A172 (cell line): ENCODE results near the gene ADD3. TPM values are rescaled to one million over a fixed set of nuclear protein-coding genes. Genes with fewer than 3 reads are reported as not detected.

Experiments
- DNase-seq: peaks from one replicate; pipeline ENCODE4 v3.0.0-alpha.2; 2015; ENCODE audit warnings: low spot score
- total RNA-seq: library from RNA; depleted of rRNA; stranded (reverse); fragments of >200 nt; shearing (Covaris generic); gene quantifications from 2 replicates; pipeline ENCODE4 v1.2.3, GENCODE V29; 2014

ADD3 gene
- total RNA-seq, 1 experiment from 2014 or later: 63.3 TPM

DNA sequence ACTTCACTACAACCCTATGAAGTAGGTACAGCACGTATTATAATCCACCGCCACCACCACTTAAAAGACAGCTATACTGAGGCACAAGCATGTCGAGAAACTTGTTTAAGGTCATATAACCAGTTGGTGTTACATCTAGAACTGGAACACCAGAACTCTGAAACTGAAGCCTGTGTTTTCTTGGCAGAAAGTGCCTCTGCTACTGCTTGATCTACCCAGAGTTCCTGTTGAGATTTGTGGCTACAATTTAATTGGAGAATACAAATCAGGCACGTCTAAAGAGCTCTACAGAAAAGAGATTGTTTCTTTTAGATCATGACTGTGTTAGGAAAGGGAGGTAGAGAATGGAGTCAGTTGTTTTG lies 4.3 kb upstream of the ADD3 start:
- no peak for DNase-seq

DNA sequence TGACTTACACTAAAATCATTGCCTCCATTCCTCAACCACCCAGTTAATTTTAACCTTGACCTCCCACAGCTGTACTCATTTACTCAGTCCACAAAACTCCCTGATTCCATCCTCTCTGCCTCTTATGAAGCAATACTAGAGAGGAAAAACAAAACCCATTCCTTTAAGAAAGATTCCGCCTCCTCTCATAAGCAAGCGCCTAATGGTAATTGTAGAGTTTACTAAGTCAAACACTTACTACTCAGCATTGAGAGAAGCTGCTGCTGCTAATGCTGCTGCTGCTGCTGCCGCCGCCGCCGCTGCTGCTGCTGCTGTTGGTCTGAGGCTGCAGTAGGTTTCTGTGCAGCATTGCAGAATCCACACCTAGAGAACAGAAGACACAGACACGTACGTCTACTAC lies 2.1 kb upstream of the ADD3 start:
- peak; percentile 28 for DNase-seq

DNA sequence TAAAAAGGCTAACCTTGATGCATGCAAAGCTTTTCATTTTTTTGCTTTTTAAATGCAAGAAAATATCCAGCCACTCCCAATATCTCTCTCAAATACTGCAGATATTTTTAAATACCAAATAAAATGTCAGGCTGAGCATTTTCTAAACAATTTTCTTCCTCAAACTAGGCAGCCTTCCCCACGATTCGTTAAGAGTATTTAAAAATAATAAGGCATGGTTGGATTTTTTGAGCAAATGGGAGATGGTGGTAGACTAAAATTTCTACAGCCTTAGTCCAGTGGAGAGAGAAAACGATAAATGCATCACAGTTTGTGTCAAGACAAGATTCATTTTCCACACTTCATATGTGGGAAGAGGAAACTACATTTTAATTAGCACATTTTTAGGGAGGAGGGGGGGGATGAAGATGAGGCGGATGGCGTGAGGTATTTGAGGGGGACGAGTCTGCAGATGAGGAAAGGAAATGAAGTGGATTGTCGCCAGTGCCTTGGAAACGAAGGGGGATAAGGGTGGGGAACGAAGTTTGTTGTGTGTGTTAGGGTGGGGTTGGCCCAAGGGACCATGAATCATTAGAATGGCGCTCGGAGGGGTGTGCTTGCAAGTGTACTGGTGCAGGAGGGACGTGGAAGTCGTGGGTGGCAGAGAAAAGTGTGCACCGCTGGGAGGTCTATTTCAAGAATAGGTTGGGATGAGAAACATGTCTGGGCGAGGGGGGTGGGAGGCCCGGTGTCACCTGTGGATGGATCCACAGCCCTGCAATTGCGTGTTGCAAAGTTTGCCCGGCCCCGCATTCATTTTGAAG lies 1.2 kb upstream of the ADD3 start:
- DNase-seq: peak; percentile 31

DNA sequence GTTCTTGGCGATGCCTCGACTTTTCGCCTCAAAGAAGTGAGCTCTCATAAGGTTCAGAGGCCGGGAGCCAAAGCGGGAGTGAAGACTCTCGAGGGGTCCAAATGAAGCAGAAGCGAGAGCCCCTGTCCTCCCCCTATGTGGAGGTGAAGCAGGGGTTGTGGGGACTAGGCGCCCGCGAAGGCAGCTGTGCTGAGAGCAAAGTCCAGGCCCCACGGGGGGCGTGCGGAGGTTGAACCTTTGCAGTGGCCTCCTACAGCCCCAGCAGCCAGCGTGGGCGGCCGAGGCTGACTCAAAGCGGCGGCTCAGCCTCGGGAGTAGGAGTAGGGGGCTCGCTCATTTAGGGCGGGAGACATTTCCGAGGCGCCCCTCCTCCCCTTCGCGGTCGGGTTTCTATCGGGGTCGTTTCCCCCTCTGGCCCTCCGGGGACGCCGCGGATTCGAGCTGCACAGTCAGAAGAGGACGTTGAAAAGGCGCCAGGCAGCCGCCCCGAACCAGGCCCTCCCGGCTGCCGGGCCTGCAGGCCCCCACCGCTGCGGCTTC lies 553 bp upstream of the ADD3 start:
- no peak for DNase-seq

DNA sequence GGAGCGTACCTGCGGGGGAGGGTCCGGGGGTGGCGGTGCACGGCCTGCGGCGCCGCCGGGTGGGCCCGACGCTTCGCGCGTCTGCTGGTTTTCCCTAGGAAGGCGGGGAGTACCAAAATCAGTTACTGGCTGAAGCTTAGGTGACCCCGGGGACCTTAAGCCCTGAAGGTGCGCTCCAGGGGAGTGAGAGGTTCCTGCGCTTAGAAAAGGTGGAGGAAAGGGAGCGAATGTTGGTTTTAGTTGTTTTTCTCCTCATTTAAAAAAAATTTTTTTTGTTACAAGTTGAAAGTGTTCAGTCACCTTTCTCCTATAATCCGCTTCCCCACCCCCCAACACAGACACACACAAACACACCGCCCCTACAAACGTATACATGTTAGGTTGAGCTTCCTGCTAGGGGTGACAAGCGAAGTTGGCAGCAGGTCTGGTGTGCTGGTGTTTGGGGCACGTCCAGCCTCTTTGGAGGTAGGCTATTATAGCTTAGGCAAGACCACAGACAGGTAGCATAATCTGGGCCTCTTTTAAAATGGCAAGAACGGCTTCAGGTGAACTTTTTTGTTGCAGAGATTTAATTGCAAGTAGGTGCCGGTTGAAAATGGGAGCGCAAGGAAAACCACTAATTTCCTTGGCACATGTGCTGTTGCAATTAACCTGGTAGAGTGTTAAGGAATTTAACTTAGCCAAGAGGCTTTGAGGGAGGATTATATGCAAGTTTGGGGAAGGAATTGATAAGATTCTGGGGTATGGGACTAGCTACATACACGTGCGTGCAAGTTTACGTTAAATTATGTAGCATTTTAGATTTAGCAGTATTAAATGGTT lies 945 bp downstream of the ADD3 start:
- DNase-seq: peak; percentile 17

DNA sequence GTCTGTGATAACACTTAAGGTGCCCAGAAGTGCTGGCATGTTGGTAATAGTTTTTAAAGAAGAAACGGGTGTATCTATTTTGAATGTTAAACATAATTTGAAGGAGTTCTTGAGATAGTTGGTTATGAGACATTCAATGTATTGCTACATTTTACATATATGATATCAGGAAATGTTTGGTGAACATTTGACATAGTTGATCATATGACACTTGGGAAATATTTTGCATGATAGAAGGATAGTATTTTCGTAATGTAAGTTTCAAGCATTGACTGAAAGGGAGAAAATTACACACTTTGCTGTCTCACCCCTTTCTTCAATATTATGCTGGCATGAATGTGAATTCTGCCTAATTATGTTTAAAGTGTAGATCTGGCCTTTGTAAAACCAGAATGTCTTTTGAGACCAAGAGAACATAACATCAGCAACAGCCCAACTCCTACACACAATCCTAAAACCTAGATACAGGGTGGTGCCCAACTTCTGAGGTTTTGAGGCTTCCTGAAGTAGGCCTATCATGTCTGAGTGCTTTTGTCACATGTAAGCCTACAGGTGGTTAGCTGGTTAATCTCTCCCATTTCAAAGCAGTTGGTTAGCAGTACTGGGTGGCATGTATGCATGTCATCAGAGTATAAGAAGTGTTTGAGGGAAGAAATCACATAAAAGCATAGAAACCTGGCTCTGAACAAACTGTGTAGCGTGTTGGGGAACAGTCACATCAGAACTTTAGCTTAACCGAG lies 2.1 kb downstream of the ADD3 start:
- no peak for DNase-seq

DNA sequence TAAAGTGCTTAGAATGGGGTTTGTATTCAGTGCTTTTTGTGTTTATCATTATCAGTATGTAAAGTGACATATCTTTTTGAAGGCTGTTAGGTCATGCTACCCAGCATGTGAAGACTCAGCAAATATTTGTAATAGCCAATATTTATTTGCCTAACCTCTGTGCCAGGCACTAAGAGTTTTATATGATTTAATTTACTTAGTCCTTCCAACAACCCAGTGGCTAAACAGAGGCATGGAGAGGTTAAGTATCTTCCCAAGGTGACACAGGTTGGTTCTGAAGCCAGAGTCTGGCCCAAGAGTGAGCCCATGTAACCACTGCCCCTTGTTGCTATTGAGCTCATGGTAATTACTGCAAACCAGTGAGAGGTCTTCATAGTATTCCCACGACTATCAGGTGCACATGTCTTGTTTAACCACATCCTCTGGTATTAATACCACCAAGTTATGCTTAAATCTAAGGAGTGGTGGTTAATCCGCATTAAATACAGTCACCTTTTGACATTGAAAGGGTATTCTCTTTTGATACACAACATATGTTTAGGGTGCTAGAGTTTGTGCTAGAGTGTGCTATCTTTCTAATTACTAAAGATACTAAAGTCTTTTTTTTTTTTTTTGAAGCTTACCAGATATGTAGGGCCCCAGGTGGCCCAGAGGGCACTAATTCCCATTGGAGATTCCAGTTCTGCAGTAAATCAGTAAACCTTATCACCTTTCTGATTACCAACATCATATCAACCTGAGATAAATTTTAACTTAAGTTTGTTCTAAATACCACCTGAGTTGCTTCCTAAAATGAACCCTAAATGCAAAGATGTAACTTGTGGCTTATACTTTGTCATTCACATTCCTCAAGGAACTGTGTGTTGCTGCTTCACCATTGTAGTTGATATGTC lies 2.9 kb downstream of the ADD3 start:
- no peak for DNase-seq

DNA sequence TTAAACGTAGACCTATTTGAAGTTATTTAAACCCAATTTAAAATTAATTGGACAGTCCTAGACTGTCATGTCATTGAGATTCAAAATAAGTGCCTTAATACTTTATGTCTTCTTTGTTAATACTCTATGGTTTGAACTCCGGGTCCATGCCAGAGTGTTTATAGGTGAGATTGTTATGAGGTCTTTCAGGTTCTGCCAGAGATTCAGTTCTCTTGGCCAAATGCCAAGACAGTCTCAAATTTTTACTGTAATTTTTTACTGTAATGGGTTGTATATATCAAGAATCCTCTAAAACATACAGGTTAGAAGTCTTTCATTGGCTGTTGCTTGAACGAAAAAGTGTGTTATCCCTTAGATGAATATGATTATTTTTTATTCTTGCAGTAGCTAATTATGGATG lies 3.9 kb downstream of the ADD3 start:
- DNase-seq: no peak

DNA sequence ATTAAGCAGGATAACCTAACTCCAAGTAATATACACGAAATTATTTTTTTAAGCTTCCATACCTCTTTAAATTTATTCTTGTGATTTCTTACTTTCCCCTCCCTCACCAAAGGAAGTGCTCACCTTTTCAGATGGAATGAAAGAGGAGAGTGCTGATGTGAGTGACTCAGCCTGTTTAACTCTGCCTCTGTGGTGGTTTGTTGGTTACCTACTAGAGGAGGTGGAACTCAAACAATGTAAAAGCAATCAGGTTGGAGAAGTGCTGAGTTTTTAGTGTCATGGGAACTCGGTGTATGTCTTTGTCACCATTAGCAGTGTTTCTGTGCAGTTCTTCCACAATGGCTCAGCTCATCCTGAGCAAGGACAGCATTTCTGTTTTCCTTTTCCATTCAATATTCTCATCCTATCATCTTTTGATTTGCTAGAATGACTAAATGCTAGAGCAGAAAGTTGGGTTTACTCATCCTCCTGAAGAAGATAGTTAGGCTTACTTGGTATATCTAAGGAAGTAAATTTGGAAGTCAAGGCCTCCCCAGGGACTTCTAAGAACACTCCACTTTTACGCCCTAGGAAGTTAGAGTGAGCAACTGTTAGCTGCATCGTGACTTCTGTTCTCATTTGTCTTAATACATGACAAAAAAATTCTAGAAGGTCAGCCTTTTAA lies 6.0 kb downstream of the ADD3 start:
- no peak for DNase-seq

DNA sequence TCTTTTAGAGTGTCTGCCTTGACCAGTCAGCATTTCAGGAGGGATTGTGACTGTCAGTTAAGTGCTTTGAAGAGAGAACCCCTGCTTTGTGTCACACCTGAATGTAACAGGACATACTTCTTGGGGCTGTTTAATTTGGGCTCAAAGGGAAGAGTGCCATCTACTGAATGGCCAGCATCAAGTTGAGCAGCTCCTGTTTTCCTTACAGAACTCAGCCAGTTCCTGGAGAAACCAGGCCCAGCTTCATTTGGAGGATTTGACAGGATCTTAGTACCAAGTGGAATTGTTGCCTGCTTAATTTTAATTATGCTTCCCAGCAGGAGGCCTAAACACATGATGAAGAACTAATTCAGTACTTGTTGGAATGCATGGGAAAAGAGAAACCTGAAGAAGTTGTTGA lies 8.3 kb downstream of the ADD3 start:
- peak; percentile 17 for DNase-seq

DNA sequence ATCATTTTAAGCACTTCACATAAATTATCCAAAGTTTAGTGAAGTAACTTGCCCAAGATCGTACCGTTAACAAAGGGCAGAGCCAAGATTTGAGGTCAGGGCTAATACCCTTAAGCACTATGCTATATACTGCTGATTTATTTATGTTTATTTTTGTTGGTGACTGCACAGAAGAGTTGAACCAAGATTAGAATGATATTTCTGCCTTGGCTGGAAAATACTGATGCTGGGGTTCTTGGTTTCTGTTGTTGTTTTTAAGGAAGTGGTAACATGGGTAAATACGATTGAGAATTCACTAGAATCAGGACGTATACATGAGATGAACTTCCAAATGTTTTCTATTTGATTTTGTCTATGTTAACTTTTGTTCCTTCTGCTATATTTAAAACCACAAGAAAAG lies 9.3 kb downstream of the ADD3 start:
- no peak for DNase-seq

DNA sequence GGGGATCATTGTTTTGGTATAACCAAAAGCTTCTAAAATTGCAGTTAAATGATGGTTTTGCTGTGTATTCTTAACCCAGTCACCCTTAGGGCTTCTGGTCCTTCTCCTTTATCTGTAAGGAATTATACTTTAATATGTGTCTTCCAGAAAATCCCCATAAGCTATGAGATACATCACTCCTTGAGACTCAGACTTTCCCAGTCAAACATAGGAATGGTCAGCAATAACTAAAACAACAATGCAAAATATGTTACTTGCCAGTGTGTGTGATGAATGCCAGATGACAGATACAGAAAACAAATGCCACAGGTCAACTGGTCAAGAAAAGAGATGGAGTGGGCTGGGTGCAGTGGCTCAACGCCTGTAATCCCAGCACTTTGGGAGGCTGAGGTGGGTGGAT lies 10.1 kb downstream of the ADD3 start:
- DNase-seq: no peak

DNA sequence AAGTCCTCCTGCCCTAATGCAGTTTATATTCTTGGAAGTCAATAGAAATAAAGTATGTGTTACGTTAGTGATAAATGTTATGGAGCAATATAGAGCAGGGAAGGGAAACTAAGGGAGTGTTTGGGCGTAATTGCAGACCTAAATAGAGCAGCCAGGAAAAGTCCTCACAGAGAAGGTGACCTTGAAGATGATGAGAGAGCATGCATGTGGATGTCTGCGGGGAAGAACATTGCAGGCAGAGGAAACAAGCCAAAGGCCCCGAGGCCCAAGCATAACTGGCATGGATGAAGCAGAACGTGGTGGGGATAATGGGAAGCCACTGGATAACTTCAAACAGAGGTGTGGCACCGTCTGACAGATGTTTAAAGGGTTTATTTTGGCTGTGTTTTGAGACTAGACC lies 12.5 kb downstream of the ADD3 start:
- DNase-seq: no peak

DNA sequence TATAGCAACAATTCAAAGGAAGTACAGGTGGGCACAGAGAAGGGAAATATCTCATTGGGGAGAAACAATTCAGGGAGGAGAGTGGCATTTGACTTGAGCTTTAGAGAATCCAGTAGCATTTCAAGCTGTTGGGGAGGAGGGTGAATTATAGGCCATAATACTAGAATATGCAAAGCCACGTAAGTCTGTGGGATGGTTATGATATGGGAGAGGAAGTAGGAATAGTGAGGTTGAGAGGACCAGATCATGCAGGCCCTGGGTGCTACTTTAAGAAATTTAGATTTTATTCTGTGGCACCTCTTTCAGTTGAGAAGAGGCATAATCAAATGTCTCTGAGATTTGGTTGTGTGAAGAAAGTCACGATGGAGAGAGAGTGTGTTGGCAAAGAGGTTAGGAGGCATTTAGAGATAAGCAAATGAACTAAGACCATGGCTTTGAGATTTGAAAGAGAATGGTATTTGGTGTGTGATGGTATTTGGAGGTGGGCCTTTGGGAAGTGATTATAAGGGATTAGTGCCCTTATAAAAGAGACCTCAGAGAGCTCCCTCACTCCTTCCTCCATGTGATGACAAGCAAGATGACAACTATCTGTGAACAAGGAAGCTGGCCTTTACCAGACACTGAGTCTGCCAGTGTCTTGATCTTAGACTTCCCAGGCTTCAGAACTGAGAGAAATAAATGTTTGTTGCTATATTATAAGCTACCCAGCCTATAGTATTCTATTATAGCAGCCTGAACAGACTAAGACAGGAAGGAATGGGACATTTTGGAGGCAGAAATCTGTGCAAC lies 15.1 kb downstream of the ADD3 start:
- DNase-seq: no peak

DNA sequence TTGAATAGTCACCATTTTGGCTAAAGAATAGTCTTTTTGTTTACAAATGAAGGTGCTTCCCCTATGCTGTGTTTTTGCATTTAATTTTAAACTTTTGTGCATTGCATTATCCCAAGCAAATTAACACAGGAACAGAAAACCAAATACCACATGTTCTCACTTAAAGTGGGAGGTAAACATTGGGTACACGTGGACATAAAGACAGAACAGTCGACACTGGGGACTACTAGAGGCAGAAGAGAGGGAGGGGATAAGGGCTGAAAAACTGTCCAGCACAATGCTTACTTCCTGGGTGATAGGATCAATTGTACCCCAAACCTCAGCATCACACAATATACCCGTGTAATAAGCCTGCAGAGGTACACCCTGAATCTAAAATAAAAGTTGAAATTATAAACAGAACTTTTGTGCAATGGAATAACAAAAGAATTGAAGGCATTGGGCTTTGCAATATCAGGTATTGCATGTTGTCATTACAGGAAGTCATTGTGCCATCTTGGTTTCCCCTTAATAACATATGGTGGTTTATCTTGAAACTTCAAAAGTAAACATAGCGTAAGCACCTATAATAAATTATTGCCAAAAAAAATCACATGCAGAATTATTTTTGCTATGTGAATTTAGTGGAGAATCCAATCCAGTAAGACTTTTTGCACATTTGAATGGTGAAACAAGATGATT lies 16.1 kb downstream of the ADD3 start:
- no peak for DNase-seq

DNA sequence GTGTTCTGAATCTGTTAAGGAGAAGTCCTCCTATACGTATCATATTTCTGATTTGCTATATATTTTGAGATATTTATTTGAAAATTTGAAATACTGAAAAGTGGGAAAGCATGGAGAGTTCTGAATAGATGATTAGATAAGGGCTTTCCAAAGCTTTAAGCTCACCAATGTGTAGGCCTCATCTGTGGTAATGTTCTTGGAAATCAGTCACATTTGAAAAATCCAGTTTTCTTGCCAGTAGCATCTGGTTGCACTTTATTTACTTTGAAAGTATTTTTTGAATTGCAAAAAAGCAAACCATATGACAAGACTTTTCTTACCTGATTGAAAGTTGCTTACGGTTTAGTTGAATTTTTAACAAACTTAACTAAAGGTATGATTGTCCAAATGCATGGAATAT lies 21.7 kb downstream of the ADD3 start:
- no peak for DNase-seq

DNA sequence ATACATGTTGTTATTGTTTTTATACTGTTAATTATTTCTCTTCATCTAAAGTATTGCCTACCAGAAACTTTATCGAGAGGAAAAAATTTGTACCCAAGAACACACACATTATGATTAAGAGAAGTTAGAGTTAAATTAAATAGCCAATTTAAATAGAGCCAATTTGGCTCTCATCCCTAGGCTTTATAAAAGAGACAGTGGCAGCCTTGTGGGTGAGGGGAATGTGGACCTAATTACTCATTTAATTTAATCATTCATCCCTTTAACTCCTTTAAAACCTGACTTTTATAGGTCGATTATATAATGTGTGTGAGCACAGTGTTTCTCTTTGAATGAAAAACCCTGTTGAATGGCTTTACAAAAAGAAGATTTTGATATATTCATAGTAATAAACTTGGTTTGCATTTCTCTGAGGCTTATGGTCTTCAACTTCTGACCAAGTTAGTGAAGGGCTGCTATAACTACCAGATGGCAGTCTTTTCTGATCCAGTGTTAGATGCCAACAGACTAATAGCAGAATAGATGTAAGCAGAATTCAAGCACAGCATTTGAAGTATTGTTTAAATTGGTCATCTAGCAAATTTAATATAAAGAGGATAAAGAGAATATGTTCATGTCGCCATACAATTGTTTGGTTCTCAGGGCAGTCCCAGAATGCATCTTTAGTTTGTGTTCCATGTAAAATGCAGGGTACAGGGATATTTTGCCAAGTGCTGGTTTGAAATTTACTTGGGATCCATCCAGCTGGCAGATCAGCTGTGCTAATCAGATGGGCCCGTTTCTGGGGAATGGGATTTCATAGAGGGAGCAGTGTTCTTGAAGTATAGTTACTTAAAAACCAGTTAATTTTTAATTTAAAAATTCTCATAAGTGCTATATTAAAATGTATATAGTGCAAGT lies 25.3 kb downstream of the ADD3 start:
- DNase-seq: no peak

DNA sequence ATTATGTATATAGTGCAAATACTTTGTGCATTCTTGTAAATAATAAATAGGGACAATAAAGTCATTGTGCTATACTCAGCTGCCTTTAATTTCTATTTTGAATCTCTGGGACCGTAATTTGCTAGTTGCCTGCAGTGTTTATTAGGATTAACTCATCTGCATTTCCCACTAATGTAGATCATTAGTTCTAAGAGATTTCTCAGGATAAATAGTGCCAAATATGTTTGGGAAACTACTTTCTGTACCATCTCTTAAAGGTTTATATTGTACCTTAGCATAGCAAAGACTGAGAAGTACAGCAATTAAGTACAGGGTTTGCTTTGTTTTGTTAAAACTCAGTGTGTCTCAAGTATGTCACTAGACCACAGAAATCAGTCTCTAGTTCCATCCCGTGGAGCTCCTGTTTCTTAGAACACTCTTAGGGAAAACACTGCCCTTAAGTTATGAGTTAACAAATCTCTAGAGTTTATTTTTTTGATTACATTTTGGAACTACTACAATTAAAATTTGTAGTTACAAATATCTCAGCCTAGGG lies 26.0 kb downstream of the ADD3 start:
- DNase-seq: no peak
